Adrenal gland (tissue), 12 donors: ENCODE data around the gene TBC1D24. TPM values are rescaled to one million over a fixed set of nuclear protein-coding genes. Genes with fewer than 3 reads are reported as not detected.
"Not testable (repeated sequence)": the region's sequence is repeated elsewhere in the genome, so short reads cannot be mapped to it uniquely, and the experiment has no call there.

Source experiments
- DNase-seq, 7 donors: peaks; one replicate each; pipeline ENCODE4 v3.0.0-alpha.2; 2019 to 2020
- H3K27ac ChIP-seq, 5 donors: fragments of 200-600 bp; sonication (generic) in 4 of 5; 1 replicate in 3 of 5; 2 replicates in 2 of 5; pipeline versions ENCODE4 v1.5.1 to v1.8.0; 2016 to 2020; ENCODE audit warnings: mild to moderate bottlenecking in 1 of 5
- H3K27me3 ChIP-seq: fragments of 200-600 bp; 2 replicates; pipeline ENCODE4 v1.8.0; 2021
- H3K36me3 ChIP-seq, 2 donors: fragments of 200-600 bp; replicated peaks in 1 of 2; 1 replicate in 1 of 2; 2 replicates in 1 of 2; pipeline versions ENCODE4 v1.5.1 to v1.8.0; 2018 to 2022
- H3K4me1 ChIP-seq, 2 donors: fragments of 200-600 bp; replicated peaks in 1 of 2; 1 replicate in 1 of 2; 2 replicates in 1 of 2; pipeline versions ENCODE4 v1.5.1 to v1.8.0; 2018 to 2021
- H3K4me3 ChIP-seq, 4 donors: fragments of 200-600 bp; sonication (generic) in 3 of 4; one replicate each; pipeline ENCODE4 v1.5.1; 2016 to 2018
- H3K9me3 ChIP-seq, 3 donors: fragments of 200-600 bp; sonication (generic) in 1 of 3; replicated peaks in 1 of 3; 1 replicate in 2 of 3; 2 replicates in 1 of 3; pipeline versions ENCODE4 v1.5.1 to v1.8.0; 2016 to 2021
- CTCF ChIP-seq, 6 experiments: fragments of 450-650 bp in 4 of 6; fragments of 200-600 bp in 2 of 6; sonication (generic) in 1 of 6; IDR thresholded peaks; 1 replicate in 5 of 6; 2 replicates in 1 of 6; pipeline versions ENCODE4 v1.5.1 to v1.8.0; 2016 to 2021; ENCODE audit warnings: antibody characterized with exemption in 6 of 6, mild to moderate bottlenecking in 2 of 6, moderate library complexity in 1 of 6
- POLR2A ChIP-seq, 2 donors: fragments of 450-650 bp; IDR thresholded peaks; one replicate each; pipeline ENCODE4 v1.6.1; 2017; ENCODE audit warnings: antibody characterized with exemption in 2 of 2, mild to moderate bottlenecking in 2 of 2, moderate library complexity in 1 of 2
- WGBS, 4 donors: extraction: QIAGEN DNeasy Blood & Tissue Kit in 2 of 4; methylation state at CpG; one replicate each; pipeline versions ENCODE4 v1.1.5 to v1.1.7; 2013 to 2017; 5-methylcytosine and 5-hydroxymethylcytosine counted together
- intact Hi-C, 2 donors: fragments of 100-400 bp; cut with DNase I; formaldehyde crosslinking; loops; one replicate each; pipeline versions ENCODE4 v1.14.1 to v1.15.0; 2022 to 2023
- polyA plus RNA-seq, 3 donors: library from polyadenylated mRNA; stranded (reverse); fragments of 200-250 nt in 2 of 3; fragments of 350-450 nt in 1 of 3; fragmentation: Illumina TruSeq in 1 of 3; extraction: RNeasy Lipid Tissue Mini Kit (QIAGEN cat#74804) in 1 of 3; gene quantifications; one replicate each; pipeline ENCODE4 v1.2.3, GENCODE V29; 2013 to 2014
- total RNA-seq, 9 donors: library from RNA; depleted of rRNA in 4 of 9; stranded (reverse); fragments of >200 nt in 4 of 9; fragments of 120-200 nt in 1 of 9; fragmentation: NEBNext Ultra II Directional in 1 of 9; extraction: Animal tissue kit (Norgen Biotek cat#: 25700) in 1 of 9; gene quantifications; one replicate each; pipeline versions ENCODE4 v1.1.0 to v1.2.4, GENCODE V29; 2013 to 2023
- donor health status: healthy with polysubstance abuse.
- donor health status: Bipolar disorder and iron deficiency.
- donor health status: DM: yes; HTN: yes; CAD: no.
- donor health status: DM: no; HTN: no; CAD: no.
- donor health status: DM: no; HTN: no; CAD: no.
- donor health status: DM: yes; HTN: yes; CAD: no.

Gene TBC1D24
- total and polyA plus RNA-seq, 12 donors = 3.9 to 18.5 (median 13.9) TPM

- 94 to 96% (median 95%) methylated on average over 18 to 24 of the region's 24 CpGs for WGBS, 4 donors
- Histone ChIP-seq H3K36me3 (peaks cover 0 to 22% of the 10 kb centered on the region in 2 donors), H3K4me1 (no peaks in the 10 kb centered on the region), H3K9me3 (no peaks in the 10 kb centered on the region), H3K27ac (no peak overlapping the region), H3K27me3 (no peaks in the 10 kb centered on the region), H3K4me3 (no peak overlapping the region)
- intact Hi-C loops = no loop called here
- TF ChIP-seq POLR2A (IDR thresholded peaks at IDR 0.05) = no peak
- no peak for DNase-seq
Observed at GRCh38 chr16:2437032-2437790, 37.7 kb upstream of the TBC1D24 start.

- no peak for DNase-seq
- H3K4me3 ChIP-seq = no peak overlapping the region
- H3K4me1 ChIP-seq = no peaks in the 10 kb centered on the region
- H3K27me3 ChIP-seq = no peaks in the 10 kb centered on the region
- intact Hi-C loops = no loop called here
- H3K36me3 ChIP-seq = peaks cover 0 to 13% of the 10 kb centered on the region in 2 donors
- no peaks in the 10 kb centered on the region for H3K9me3 ChIP-seq
- WGBS, 4 donors = 93 to 98% (median 96%) methylated on average over 8 to 14 of the region's 14 CpGs
- H3K27ac ChIP-seq = no peak overlapping the region
- TF ChIP-seq POLR2A (IDR thresholded peaks at IDR 0.05) (no peak), CTCF (IDR thresholded peaks at IDR 0.05) (no peak)
Observed at GRCh38 chr16:2438121-2438520, 36.8 kb upstream of the TBC1D24 start.

GRCh38 chr16:2439598-2439997 is 35.3 kb upstream of the TBC1D24 start:
- intact Hi-C loops = no loop called here
- Histone ChIP-seq H3K36me3 (peaks cover 0 to 16% of the 10 kb centered on the region in 2 donors), H3K4me3 (no peak overlapping the region), H3K9me3 (no peaks in the 10 kb centered on the region), H3K27ac (no peak overlapping the region), H3K4me1 (no peaks in the 10 kb centered on the region), H3K27me3 (no peaks in the 10 kb centered on the region)
- no peak for DNase-seq
- no peak for TF ChIP-seq POLR2A (IDR thresholded peaks at IDR 0.05)
- 94 to 98% (median 97%) methylated on average over 11 of the region's 11 CpGs for WGBS, 4 donors

- intact Hi-C loops, H3K27ac ChIP-seq, H3K9me3 ChIP-seq, H3K4me1 ChIP-seq, H3K27me3 ChIP-seq, H3K4me3 ChIP-seq, DNase-seq: not testable (repeated sequence)
- H3K36me3 ChIP-seq = peaks cover 0 to 19% of the 10 kb centered on the region in 2 donors
- 83 to 92% (median 84%) methylated on average over 12 to 15 of the region's 15 CpGs for WGBS, 4 donors
Observed at GRCh38 chr16:2441143-2441804, 33.7 kb upstream of the TBC1D24 start.

- Histone ChIP-seq H3K9me3 (no peaks in the 10 kb centered on the region), H3K4me1 (peaks cover 0 to 7% of the 10 kb centered on the region in 2 donors), H3K36me3 (peaks cover 0 to 18% of the 10 kb centered on the region in 2 donors), H3K27ac (no peak overlapping the region), H3K4me3 (no peak overlapping the region), H3K27me3 (no peaks in the 10 kb centered on the region)
- TF ChIP-seq POLR2A (IDR thresholded peaks at IDR 0.05) (no peak), CTCF (IDR thresholded peaks at IDR 0.05) (no peak)
- WGBS, 4 donors = 90 to 98% (median 96%) methylated on average over 7 to 9 of the region's 9 CpGs
- DNase-seq = no peak
- intact Hi-C loops = no loop called here
Observed at GRCh38 chr16:2443555-2443954, 31.4 kb upstream of the TBC1D24 start.
